Fibroblast of skin of scalp (primary cell): ENCODE measurements around the gene EEFSEC.

Experiments used
- DNase-seq: peaks from one replicate; pipeline ENCODE4 v3.0.0-alpha.2; 2013

Gene EEFSEC

DNA sequence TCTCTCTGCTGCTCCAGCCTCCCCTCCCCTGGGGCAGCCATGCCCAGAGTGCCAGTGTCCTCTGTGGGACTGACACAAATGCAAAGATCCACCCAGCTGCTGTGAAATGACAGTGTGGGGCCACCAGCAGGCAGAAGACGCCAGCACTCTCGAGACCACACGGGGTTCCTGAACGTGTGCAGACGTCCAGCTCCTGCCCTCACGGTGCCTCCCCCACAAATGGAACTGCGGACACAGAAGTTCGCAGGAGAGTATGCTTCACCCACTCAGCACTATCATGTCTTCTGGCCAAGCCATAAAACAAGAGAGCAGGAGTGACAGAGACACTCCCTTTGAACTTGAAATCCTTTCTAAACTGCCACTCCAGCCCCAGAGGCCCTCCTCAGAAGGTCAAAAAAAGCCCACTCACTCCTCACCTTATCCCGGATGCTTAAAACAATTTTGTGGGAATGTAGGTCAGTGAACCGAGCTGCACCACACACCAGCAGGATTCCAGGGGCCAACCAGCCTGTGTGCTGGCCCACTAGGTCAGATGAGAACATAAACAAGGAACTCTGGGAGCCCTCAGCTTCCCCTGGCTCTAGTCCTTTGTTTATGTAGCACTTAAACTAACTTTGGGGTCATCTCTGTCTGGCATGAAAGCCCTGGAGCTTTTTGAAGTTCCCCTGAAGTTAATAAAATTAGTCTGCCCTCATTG, 200.9 kb downstream of the EEFSEC start:
- DNase-seq: no peak

DNA sequence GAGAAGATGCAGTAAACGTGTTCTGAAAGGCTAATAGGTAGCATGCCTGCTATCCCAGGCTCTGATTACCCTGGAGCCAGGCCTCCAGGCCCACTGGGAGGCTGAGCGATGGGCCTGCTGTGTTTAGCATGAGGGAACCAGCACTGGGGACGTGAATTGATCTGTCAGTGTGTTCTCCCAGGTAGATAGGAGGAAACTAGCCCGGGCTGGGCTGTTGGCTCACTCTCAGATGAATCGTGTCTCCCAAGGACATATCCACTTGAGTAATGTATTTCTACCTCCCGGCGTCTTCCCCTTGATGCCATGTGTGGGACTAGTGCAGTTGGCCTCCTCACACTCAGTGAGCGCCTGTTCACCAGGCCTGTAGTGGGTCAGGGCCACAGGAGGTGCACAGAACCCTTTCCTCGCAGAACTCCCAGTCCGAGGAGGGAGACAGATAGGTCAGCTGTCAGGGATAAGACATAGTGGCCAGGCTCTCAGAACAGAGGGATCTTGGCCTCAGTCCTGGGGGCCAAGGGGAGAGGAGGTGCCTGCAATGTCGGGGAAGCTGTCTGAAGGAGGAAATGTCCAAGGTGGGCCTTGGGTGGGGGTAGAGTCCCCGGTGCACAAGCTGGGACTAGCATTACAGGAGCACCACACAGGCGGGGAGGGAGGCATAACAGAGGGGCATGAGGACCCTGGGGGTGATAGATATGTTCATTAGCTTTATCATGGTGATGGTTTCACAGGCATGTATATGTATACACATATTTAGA, 201.7 kb downstream of the EEFSEC start:
- DNase-seq: no peak

DNA sequence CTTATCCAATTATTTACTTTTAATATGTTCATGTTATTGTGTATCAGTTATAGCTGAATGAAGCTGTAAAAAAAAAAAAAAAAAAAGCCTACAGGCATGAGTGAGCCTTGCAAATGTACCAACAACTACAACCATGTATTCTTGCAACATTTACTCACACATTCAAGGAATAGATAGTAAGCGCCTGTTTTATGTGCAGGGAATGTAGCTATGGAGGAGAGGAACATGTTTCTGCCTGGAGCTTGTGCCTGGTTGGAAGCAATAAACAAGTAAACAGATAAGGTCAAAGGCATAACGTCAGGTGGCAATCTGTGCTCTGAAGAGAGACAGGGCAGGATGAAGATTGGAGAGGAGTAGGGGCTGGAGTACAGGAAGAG, 202.2 kb downstream of the EEFSEC start:
- no peak for DNase-seq

DNA sequence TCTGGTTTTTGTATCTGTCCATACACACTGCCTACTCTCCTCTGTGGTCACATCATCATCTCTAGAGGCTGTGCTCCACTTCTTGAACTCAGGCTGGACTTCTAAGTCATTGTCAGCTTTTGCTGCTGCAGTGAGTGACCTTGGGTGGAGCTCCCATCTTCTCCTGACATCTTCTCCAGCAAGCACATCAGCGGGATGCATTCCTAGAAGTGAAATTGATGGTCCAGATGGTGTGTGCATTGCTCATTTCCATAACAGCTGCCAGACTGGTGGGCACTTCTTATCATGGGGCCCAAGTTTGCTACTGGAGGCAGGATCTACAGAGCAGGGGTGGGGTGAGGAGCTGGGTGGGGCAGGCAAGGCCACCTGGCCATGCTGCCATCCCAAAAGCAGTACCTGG, 203.5 kb downstream of the EEFSEC start:
- DNase-seq: no peak

DNA sequence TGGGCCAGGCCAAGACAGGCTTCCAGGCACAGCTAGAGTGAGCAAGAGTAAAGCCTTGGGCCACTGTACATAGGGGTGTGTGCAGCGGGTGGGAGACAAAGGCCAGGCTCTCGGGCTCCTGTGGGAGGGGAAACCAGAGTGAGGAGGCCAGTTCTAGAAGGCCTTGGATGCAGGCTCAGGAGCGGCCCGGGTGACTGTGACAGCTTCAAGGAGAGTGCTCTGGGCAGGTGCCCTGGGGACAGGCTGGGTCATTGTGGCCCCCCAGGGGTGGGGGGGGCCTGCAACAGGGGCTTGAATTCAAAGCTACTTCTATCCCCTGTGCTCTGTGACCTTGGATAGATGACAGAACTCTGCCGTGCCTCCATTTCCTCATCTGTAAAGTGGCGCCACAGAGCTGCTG, 204.3 kb downstream of the EEFSEC start:
- DNase-seq: no peak

DNA sequence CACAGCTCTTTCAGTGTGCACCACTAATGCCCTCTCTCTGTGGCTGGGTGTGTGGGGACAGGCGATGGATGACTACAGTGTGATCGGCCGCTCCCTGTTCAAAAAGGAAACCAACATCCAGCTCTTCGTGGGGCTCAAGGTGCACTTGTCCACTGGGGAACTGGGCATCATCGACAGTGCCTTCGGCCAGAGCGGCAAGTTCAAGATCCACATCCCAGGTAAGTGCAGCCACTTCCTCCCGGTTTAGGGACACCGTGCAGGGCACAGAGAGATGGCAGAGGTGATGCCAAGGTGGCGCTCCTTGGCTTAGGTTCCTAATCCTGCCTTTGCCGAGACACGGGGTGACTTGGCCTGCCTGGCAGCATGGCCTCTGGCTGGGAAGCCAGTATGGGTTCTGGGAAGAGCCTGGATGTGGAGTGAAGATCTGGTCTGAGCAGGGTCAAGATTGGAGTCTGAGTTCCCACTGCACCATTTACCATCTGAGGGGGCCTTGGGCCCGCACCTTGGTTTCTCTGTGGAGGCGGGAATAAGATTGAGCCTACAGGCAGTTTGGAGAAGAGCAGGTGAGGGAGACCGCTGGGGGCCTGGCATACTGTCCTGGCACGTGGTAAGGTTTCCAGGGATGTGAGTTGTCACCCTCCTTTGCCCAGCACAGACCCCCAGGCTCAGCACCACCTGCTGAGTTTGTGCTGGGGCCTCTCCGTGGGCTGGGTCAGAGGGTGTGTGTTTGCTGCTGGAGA, 205.0 kb downstream of the EEFSEC start:
- DNase-seq: no peak

DNA sequence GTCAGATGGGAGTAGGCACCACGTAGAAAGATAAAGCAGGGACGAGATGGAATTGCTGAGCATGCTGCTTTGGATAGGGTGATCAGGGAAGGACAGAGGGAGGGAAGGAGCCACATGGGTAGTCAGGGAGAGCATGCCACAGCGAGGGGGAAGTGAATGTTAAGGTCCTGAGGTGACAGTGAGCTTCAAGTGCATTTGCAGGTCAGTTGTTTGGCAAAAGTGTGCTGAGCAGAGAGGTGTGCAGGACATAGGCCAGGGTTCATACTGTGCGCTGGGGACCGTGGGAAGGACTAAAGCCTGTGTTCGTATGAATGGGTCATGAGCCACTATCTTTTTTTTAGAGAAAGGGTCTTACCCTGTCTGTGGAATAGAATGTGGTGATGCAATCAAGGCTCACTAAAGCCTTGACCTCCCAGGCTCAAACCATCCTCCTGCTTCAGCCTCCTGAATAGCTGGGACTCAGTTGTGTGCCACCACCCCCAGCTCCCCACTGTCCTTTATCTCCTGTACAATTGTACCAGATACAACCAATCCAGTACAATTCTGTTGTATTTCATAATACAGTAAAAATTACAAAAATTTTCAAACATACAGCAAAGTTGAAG, 205.9 kb downstream of the EEFSEC start:
- DNase-seq: no peak

DNA sequence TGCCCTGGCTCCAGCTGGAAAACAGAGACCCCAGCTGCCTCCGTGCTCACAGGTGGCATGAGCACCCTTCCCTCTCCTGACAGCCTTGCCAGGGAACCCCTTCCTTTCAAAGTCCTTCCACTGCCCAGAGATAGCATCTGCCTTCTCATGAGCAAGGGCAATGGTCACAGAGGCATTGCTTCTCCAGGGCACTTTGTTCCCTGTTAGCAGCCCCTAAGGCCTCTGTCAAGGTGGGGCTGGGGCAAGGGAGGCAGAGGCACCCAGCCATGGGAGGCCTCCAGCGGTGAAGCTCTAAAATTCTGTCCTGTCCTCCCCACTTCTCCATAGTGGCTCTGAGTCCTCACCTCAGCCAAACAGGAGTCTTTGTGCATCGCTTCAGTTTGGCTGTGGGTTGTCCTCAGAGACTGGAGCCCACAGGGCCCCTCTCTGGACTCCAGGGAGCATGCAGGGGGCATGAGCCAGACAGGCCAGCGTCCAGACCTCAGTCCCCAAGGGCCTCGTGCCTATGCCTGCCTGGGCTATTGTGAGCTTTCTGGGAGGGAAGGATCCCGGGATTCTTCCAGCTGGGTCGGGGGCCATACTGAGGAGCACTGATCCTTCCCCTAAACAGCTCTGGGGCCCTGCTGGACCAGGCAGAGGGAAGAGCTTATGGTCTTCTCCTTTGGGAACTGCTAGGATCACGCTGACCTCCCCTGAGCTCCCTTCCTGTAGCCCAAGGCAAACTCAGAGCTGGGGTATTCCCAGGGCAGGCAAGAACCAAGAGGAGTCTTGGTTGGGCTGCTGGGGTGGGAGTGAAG, 206.8 kb downstream of the EEFSEC start:
- DNase-seq: no peak

DNA sequence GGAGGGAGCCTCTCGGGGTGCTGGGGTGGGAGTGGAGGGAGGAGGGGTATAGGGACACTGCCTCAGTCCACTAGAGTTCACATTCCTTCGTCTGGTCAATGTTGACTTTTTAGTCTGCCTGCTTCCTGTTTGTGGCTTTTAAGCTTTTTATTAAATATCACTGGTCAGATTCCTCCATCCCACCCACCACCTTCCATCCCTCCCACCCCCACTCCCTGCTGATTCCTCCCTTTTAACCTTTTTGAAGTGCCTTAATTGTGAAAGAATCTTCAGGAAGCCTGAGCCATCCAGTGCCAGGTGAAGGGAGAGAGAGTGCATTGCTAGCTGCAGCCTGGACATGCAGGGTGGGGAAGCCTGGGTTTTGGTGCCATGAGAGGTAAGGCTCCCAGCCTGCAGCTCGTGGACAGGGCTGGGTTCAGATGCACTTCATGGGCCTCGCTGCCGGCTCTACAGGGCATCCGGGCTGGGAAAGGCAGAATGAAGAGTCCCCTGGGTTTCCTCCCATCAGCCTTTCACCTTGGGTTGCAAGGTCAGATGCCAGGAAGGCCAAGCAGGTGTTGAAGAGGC, 207.5 kb downstream of the EEFSEC start:
- DNase-seq: no peak

DNA sequence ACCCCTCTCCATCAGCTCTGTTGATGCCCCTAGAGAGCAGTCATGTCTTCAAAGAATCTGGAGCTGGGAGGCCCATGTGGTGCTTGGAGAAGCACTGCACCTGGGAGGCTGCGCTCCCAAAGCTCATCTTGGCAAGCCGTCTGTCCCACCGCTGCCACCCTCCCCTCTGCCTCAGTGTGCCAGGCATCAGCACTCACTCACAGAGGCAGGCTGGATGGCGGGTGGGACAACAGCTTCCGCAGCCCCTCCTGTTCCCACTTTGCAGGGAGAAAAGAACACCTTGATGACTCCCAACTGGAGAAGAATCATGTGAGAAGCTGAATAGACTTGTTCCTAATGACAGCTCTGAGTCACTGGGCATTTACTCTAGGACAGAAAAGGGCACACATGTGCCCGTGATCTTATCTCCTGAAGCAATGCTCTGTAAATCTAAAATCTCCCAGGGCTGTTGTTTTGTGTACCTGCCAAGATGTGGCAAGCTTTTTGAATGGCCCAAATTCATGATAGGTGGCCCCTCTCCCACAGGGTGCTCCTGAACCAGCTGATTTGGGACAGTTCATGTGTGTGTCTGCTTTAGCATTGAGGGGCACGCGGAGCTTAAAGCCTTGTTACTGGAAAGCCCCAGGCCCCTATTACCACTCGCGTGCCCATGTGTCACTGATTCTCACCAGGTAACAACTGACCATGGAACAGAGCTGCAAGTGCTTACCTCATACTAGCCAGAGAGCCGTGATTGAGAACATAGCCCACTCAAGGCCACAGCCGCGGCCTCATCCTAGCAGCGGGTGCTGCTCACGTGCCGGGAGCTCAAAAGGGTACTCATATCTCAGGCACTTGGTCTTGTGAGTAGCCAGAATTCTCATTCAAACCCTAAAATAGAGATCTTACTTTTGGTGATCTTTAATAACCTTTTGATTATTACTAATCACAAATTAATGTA, 209.0 kb downstream of the EEFSEC start:
- no peak for DNase-seq

DNA sequence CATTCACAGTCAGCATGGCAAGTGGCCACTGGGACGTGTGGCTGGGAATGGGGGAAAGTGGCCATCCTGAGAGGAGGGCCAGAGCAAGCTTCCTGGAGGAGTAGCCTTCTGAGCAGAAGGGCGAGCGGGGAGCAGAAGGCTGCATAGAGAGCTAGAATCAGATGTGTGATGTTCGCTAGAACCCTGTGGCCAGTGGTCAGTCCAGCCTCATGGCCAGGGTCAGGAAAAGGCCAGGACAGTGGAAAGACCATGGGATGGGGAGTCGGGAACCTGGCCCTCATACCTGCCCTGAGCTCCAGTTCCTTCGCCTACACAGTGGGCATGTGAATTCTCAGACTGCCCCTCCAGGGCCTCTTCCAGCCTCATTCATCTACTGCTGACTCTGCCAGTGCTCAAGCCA, 211.0 kb downstream of the EEFSEC start:
- no peak for DNase-seq

DNA sequence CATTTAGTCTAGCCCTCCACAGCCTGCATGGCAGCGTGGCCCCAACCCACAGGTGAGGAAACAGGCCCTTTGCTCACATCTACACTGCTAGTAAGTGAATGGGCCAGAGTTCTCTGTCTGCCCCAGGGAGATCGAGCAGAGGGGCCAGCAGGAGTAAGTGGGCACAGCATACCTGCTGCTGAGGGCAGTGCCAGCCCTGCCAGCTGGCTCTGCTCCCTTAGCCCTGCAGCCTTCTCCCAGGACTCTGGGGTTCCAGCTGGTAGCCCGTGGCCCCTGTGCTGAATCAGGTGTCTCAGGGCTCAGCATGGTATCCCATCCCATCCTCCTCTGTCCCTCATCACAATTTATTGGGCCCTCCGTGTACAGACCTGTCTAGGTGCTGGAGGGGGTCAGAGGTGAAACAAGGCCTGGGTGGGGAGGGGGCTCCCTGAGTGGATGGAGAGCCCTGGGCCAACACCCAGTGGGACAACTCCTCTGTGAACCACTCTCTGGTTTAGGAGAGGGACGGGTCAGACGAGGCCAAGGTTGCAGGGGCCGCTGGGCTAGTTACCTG, 211.6 kb downstream of the EEFSEC start:
- DNase-seq: no peak

DNA sequence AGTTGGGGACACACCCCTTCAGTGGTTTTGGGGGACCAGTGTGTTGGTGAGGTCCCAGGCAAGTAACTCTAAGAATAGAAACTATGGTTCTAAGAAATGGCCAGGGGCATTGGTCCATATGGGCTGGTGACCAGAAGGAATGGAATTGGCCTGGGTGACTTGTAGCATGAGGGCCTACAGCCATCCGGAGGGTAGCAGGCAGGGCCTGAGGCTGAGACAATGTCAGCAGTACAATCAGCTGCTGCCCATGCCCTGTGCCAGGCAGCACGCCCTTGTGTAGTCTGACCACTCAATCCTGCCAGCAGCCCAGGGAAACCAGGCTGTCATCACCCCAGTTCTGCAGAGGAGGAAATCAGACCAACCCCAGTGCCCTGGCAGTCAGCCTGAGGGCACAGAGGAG, 212.9 kb downstream of the EEFSEC start:
- DNase-seq: no peak

DNA sequence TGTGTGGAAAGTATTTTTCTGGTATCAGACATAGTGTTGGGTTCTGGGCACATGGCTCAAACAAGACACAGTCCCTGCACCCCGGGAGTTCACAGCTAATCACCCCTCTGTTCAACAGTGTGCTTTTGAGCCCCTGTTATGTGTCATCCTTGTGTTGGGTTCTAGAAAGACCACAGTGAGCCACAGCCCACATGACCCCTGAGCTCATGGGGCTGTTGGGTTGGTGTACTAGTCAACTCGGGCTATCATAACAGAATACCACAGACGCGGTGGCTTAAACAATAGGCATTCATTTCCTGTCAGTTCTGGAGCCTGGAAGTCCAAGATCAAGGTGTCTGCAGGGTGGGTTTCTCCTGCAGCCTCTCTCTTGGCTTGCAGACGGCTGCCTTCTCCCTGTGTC, 213.4 kb downstream of the EEFSEC start:
- DNase-seq: no peak

DNA sequence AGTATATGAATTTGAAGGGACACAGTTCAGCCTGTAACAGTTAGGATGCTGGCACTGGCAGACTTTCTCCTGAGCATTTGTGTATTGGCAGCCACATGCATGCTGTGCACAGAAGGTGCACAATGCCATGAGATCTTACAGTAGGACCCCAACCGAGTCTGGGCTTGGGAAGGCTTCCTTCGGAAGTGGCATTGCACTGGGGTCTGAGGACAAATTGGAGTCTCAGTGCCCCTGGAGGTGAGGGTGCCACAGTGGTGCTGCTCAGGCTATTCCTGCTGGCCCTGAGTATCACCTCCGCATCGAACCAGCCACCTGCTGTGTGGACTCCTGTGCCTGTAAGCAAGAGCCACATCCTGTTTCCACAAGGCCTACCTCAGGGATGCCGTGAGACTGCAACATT, 213.9 kb downstream of the EEFSEC start:
- no peak for DNase-seq

DNA sequence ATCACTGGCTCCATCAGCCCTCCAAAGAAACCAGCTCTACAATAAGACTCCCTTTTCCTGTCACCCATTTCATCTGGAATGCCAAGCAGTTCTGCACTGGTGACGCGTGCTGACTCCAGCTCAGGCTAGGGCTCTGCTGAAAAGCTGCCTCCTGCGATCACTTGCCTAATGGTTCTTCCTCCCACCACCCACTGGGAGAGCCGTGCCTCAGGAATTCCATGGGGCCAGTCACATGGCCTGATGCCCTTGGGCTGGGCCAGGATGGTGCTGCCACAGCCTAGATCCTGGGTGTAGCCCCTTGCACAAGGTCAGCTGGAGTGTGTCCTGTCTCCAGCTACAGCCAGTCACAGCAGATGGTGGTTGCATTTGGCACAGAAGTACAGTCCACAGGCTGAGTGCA, 214.5 kb downstream of the EEFSEC start:
- DNase-seq: peak; percentile 48

DNA sequence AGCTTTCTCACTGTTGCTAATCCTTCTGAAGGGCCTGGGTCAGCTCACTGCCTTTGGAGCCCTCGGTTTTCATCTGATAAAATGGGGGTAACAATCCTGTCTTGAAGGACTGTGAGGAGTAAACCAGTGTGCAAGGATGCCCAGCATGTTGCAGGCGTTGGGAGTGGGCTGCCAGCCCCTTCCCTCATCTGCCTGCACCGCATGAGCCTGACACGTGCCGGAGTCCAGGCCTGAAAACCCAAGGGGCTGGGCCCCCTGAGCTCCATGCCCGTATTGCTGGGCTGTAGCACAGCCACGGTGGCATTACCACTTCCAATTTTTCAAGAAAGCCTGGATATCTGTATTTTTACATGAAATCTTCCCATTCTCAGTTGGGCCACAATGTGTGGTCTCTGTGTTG, 215.3 kb downstream of the EEFSEC start:
- DNase-seq: no peak

DNA sequence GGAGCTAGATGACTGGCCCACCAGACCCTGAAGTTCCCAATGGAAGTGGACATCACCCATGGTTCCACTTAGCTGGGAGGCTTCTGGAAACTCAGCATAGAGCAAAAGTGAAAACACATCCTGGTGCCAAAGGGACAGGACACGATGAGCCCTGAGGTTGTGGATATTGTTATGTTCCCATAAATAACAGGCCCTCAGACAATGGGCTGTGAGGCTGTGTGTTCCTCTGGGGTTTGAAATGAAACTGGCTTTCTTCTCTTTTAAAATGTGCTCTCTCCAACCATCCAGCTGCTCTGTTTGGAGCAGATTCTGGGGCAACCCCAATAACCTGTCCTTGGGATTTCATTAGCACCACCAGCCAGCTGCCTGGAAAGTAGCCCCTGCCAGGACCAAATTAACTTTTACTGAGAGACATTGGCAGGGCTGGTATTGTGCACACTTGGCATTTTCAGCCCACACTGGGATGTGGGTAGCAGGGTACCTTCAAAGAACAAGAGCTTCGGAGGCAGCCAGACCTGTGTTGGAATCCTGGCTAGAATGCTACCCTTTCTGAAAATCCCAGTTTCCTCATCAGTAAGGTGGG, 215.9 kb downstream of the EEFSEC start:
- DNase-seq: no peak

DNA sequence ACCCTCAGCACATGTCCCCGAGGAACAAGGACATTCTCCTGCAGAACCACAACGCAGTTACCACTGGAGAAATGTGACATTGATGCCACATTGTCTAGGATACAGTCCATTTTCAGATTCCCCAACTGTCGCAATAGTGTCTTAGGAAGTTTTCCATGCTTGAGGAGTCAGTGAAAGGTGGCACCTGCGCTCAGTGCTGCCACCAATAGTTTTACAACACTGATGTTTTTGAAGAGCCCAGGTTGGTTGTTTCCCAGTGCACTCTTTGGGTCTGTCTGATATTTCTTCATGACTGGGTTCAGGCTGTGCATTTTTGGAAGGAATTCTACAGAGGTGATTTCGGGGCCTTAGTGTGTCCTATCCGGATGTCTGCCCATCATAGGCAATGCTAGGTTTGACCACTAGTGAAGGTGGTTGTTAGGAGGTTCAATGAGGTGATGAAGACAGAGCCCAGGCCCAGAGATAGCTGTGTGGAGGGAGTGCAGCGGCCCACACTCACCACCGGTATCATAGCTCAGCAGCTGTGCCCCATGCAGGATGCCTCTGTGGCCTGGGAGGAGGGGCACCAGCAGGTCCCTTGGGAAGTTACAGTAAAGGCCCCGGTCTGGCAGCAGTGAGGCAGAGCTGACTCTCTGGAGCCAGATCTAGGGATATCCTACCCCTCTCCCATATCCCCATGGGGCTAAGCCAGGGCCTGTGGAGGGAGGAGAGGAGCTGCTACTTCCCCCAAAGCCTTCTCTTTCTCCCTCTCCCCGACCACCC, 216.8 kb downstream of the EEFSEC start:
- DNase-seq: peak; percentile 26
